GM12873 (cell line): Measurements from ENCODE around the gene PRDM1.

Experiments used
- CTCF ChIP-seq: IDR thresholded peaks from 2 replicates; pipeline ENCODE4 v1.5.1; 2012; ENCODE audit warnings: low read depth, mild to moderate bottlenecking, moderate library complexity, low read length, control low read depth; ENCODE audit not compliant: insufficient read depth; ENCODE audit errors: missing control alignments

Gene PRDM1

GRCh38 chr6:106118835-106119431, 32.8 kb downstream of the PRDM1 start:
- TF ChIP-seq CTCF = no peak

- TF ChIP-seq CTCF = no peak
These were observed 33.4 kb downstream of the PRDM1 start for GRCh38 chr6:106119546-106119945.

- TF ChIP-seq CTCF = no peak
These were observed 33.9 kb downstream of the PRDM1 start for GRCh38 chr6:106120006-106120405.

GRCh38 chr6:106120406-106120805, 34.3 kb downstream of the PRDM1 start:
- TF ChIP-seq CTCF = no peak

- TF ChIP-seq CTCF = no peak
These were observed 36.3 kb downstream of the PRDM1 start for GRCh38 chr6:106122306-106122918.

- TF ChIP-seq CTCF = no peak
These were observed 37.0 kb downstream of the PRDM1 start for GRCh38 chr6:106122938-106123656.

GRCh38 chr6:106124015-106124414, 37.9 kb downstream of the PRDM1 start:
- TF ChIP-seq CTCF = no peak
